ENCODE measurements around the gene FAM200C. TPM values are rescaled to one million over a fixed set of nuclear protein-coding genes. Genes with fewer than 3 reads are reported as not detected.

FAM200C gene
- total RNA-seq, 1 experiment from 2014 or later = 2.0 TPM

DNA sequence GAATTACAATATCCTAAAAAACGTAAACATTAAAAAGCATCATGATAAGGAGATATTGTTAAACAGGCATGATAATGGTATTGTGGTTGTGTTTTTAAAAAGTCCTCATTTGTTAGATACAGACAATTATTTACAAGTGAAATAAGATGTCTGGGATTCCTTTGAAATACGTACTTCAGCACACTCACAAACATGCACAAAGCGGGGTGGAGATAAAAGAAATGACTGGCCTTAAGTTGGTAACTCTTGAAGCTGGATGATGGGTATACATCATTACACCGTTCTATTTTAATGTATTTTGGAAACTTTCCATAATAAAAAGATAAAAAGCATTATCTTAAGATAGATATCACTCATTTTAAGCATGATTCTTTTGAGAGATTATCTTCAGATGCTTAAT is 1.0 kb downstream of the FAM200C start:
- Histone ChIP-seq H3K9me2 (replicated peaks; ENCODE audit: insufficient read depth, low read length) (no peaks in the 10 kb centered on the region), H3K9ac (ENCODE audit: low read length) (peak overlapping the region; percentile 80), H3K4me2 (ENCODE audit: low read depth, low read length, poor library complexity, severe bottlenecking) (peak overlapping the region; percentile 90), H2AFZ (ENCODE audit: low read length) (no peak overlapping the region), H3K27me3 (ENCODE audit: low read length) (no peaks in the 10 kb centered on the region), H3K9me3 (ENCODE audit: low read length) (no peaks in the 10 kb centered on the region), H3K27ac (ENCODE audit: low read length) (no peak overlapping the region), H3K4me3 (ENCODE audit: low read length) (peak overlapping the region; percentile 72), H3K4me1 (ENCODE audit: low read length) (peaks cover 14% of the 10 kb centered on the region), H4K20me1 (ENCODE audit: insufficient read depth, low read depth, low read length) (no peaks in the 10 kb centered on the region), H3K79me2 (ENCODE audit: low read length) (no peaks in the 10 kb centered on the region), H3K36me3 (ENCODE audit: insufficient read depth, low read length) (peaks cover 9% of the 10 kb centered on the region; the same call in 1 of the 2 replicates)
- no peak for DNase-seq

DNA sequence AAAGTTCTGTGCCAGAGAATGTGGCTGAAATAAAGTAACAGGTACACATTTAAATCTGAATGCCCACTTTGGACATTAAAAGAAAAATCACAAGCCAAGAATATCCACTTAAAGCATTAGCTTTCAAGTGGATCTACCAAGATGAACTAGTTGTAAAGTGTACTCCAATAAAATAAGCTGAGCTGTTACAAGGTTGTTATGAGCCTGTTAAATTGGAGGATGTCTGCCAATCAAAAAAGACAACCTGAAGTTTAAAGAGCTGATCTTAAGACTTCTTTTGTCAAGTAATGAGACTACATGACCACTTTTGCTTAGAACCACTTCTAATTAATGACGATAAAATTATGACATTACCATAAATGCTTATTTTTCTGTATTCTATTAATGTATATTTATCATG is 2.4 kb downstream of the FAM200C start:
- Histone ChIP-seq H3K79me2 (ENCODE audit: low read length) (no peaks in the 10 kb centered on the region), H3K9me2 (replicated peaks; ENCODE audit: insufficient read depth, low read length) (no peaks in the 10 kb centered on the region), H4K20me1 (ENCODE audit: insufficient read depth, low read depth, low read length) (no peaks in the 10 kb centered on the region), H3K4me3 (ENCODE audit: low read length) (no peak overlapping the region), H3K36me3 (ENCODE audit: insufficient read depth, low read length) (no peaks in the 10 kb centered on the region), H3K27ac (ENCODE audit: low read length) (no peak overlapping the region), H3K4me2 (ENCODE audit: low read depth, low read length, poor library complexity, severe bottlenecking) (no peak overlapping the region), H3K4me1 (ENCODE audit: low read length) (peaks cover 14% of the 10 kb centered on the region), H3K27me3 (ENCODE audit: low read length) (no peaks in the 10 kb centered on the region), H3K9ac (ENCODE audit: low read length) (no peak overlapping the region), H3K9me3 (ENCODE audit: low read length) (no peaks in the 10 kb centered on the region), H2AFZ (ENCODE audit: low read length) (no peak overlapping the region)
- no peak for DNase-seq

DNA sequence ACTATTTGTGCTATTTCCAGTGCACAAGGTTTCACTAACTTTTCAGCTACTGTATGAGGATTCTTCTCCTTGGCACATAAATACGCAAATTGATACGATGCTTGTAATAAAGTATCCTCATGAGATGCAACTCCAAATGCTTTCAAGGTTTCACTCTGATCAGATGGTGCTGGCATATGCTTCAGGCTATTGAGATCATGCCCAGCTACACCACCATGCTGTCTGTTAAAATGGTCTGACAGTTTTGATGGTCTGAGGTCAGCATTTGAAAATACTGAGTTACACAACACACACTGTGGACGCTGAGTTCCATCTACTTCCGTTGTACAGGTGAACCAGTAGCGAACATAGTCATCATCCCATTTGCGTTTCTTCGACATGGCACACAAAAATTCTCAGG is 4.7 kb downstream of the FAM200C start:
- no peak for DNase-seq
- Histone ChIP-seq H3K4me3 (ENCODE audit: low read length) (no peak overlapping the region), H3K27me3 (ENCODE audit: low read length) (no peaks in the 10 kb centered on the region), H3K27ac (ENCODE audit: low read length) (no peak overlapping the region), H3K9me3 (ENCODE audit: low read length) (no peaks in the 10 kb centered on the region), H3K79me2 (ENCODE audit: low read length) (no peaks in the 10 kb centered on the region), H2AFZ (ENCODE audit: low read length) (no peak overlapping the region), H3K9me2 (replicated peaks; ENCODE audit: insufficient read depth, low read length) (no peaks in the 10 kb centered on the region), H4K20me1 (ENCODE audit: insufficient read depth, low read depth, low read length) (no peaks in the 10 kb centered on the region), H3K4me1 (ENCODE audit: low read length) (peaks cover 10% of the 10 kb centered on the region), H3K4me2 (ENCODE audit: low read depth, low read length, poor library complexity, severe bottlenecking) (no peak overlapping the region), H3K9ac (ENCODE audit: low read length) (no peak overlapping the region), H3K36me3 (ENCODE audit: insufficient read depth, low read length) (no peaks in the 10 kb centered on the region)

DNA sequence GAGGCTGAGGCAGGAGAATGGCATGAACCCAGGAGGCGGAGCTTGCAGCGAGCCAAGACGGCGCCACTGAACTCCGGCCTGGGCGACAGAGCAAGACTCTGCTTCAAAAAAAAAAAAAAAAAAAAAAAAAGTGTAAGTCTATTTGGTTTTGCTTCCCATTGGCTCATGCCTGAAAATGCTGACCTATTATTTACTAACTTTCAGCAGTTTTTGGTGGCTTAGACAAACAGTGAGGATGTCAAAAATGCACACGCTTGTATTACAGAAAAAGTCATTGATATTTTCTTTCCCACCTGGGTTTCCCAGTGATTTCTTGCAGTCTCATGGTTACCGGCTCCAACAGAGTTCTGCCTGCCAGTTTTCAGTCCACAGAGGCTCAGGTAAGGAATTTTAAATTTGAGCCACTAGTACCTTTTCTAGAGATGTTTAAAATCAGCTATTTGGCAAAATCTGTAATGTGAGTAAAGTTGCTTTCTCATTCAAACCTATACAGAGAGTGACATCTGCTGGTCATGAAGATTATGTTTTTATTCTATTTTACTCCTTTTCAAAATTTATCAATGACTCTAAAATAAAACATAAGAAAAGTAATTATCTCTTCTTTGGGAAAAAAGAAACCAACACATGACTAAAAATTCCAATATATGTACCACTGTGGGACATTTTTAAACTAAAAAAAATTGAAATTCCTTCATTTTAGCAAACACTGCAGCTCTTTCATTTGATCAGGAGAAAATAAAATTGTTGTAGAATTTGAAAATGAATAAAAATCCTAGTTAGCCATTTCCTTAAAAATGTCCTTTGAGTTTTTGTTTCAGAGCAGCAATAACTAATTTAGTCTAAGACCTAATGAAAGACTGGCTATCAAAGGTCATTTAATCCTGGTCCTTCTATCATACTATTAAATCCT is 8.8 kb downstream of the FAM200C start:
- Histone ChIP-seq H3K4me1 (ENCODE audit: low read length) (no peaks in the 10 kb centered on the region), H3K9me3 (ENCODE audit: low read length) (peaks cover 5% of the 10 kb centered on the region), H3K4me3 (ENCODE audit: low read length) (no peak overlapping the region), H3K9me2 (replicated peaks; ENCODE audit: insufficient read depth, low read length) (no peaks in the 10 kb centered on the region), H3K9ac (ENCODE audit: low read length) (no peak overlapping the region), H2AFZ (ENCODE audit: low read length) (no peak overlapping the region), H3K36me3 (ENCODE audit: insufficient read depth, low read length) (no peaks in the 10 kb centered on the region), H3K27me3 (ENCODE audit: low read length) (no peaks in the 10 kb centered on the region), H3K79me2 (ENCODE audit: low read length) (no peaks in the 10 kb centered on the region), H4K20me1 (ENCODE audit: insufficient read depth, low read depth, low read length) (no peaks in the 10 kb centered on the region), H3K27ac (ENCODE audit: low read length) (no peak overlapping the region), H3K4me2 (ENCODE audit: low read depth, low read length, poor library complexity, severe bottlenecking) (no peak overlapping the region)
- peak; percentile 72 for DNase-seq

DNA sequence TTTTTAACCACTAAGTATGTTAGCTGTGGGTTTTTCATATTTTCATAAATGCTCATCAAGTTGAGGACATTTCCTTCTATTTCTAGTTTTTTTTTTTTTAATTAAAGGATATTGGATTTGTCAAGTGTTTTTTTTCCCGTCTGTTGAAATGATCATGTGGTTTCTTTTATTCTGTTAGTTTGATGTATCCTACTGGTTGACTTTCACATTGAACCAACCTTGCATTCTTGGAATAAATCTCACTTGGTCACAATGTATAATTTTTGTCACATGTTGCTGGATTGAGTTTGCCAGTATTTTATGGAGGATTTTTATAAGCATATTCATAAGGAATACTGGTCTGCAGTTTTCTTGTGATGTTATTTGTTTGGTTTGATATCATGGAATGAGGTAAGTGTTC is 12.4 kb downstream of the FAM200C start:
- no peaks in the 10 kb centered on the region for H3K27me3 ChIP-seq (ENCODE audit: low read length)
- H3K9me2 ChIP-seq (replicated peaks; ENCODE audit: insufficient read depth, low read length) = no peaks in the 10 kb centered on the region
- H2AFZ ChIP-seq (ENCODE audit: low read length) = no peak overlapping the region
- no peak overlapping the region for H3K27ac ChIP-seq (ENCODE audit: low read length)
- no peak overlapping the region for H3K4me2 ChIP-seq (ENCODE audit: low read depth, low read length, poor library complexity, severe bottlenecking)
- H4K20me1 ChIP-seq (ENCODE audit: insufficient read depth, low read depth, low read length) = no peaks in the 10 kb centered on the region
- peaks cover 5% of the 10 kb centered on the region for H3K9me3 ChIP-seq (ENCODE audit: low read length)
- peaks cover 12% of the 10 kb centered on the region for H3K4me1 ChIP-seq (ENCODE audit: low read length)
- no peak overlapping the region for H3K9ac ChIP-seq (ENCODE audit: low read length)
- H3K79me2 ChIP-seq (ENCODE audit: low read length) = no peaks in the 10 kb centered on the region
- no peak overlapping the region for H3K4me3 ChIP-seq (ENCODE audit: low read length)
- no peaks in the 10 kb centered on the region for H3K36me3 ChIP-seq (ENCODE audit: insufficient read depth, low read length)
- DNase-seq = no peak

DNA sequence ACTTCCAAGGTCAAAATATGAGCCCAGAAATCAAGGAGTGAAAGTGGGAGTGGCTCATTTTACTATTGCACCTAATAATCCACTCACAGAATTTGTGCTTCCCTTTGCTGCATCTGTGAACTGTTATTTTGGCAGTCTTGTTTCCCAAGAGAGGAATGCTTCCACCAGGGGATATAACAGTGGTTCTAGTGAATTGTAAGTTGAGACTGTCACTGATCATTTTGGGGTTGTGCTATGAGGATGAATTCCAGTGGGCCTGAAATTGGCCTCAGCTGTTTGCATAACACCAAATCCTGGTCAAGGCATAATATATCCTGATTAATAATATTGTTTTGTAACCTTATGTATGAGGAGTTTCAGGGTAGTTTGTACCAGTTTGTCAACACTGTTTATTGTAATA is 14.4 kb downstream of the FAM200C start:
- Histone ChIP-seq H4K20me1 (ENCODE audit: insufficient read depth, low read depth, low read length) (no peaks in the 10 kb centered on the region), H3K4me1 (ENCODE audit: low read length) (peaks cover 21% of the 10 kb centered on the region), H3K9ac (ENCODE audit: low read length) (no peak overlapping the region), H3K4me2 (ENCODE audit: low read depth, low read length, poor library complexity, severe bottlenecking) (no peak overlapping the region), H3K36me3 (ENCODE audit: insufficient read depth, low read length) (no peaks in the 10 kb centered on the region), H3K9me3 (ENCODE audit: low read length) (peaks cover 5% of the 10 kb centered on the region), H3K4me3 (ENCODE audit: low read length) (no peak overlapping the region), H3K27ac (ENCODE audit: low read length) (no peak overlapping the region), H3K9me2 (replicated peaks; ENCODE audit: insufficient read depth, low read length) (no peaks in the 10 kb centered on the region), H2AFZ (ENCODE audit: low read length) (no peak overlapping the region), H3K27me3 (ENCODE audit: low read length) (no peaks in the 10 kb centered on the region), H3K79me2 (ENCODE audit: low read length) (no peaks in the 10 kb centered on the region)
- no peak for DNase-seq

DNA sequence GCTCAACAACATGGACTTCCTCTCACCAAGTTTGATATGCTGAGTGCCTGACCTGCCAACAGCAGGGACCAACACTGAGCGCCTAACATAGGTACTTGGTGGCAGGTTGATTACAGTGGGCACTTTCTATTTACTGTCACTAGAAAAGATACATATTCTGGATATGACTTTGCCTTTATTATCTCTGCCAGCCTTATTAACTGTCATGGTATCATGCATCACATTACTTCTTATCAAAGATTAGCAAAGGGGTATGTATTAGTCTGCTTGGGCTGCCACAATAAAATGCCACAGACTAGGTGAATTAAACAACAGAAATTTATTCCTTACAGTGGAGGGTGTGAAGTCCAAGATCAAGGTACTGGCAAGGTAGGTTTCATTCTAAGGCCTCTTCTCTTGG is 15.2 kb downstream of the FAM200C start:
- H2AFZ ChIP-seq (ENCODE audit: low read length) = no peak overlapping the region
- no peak overlapping the region for H3K4me2 ChIP-seq (ENCODE audit: low read depth, low read length, poor library complexity, severe bottlenecking)
- H4K20me1 ChIP-seq (ENCODE audit: insufficient read depth, low read depth, low read length) = no peaks in the 10 kb centered on the region
- no peak for DNase-seq
- H3K9me3 ChIP-seq (ENCODE audit: low read length) = peaks cover 5% of the 10 kb centered on the region
- no peak overlapping the region for H3K27ac ChIP-seq (ENCODE audit: low read length)
- no peaks in the 10 kb centered on the region for H3K9me2 ChIP-seq (replicated peaks; ENCODE audit: insufficient read depth, low read length)
- H3K4me3 ChIP-seq (ENCODE audit: low read length) = no peak overlapping the region
- H3K9ac ChIP-seq (ENCODE audit: low read length) = no peak overlapping the region
- H3K27me3 ChIP-seq (ENCODE audit: low read length) = no peaks in the 10 kb centered on the region
- no peaks in the 10 kb centered on the region for H3K79me2 ChIP-seq (ENCODE audit: low read length)
- no peaks in the 10 kb centered on the region for H3K36me3 ChIP-seq (ENCODE audit: insufficient read depth, low read length)
- H3K4me1 ChIP-seq (ENCODE audit: low read length) = peaks cover 21% of the 10 kb centered on the region

DNA sequence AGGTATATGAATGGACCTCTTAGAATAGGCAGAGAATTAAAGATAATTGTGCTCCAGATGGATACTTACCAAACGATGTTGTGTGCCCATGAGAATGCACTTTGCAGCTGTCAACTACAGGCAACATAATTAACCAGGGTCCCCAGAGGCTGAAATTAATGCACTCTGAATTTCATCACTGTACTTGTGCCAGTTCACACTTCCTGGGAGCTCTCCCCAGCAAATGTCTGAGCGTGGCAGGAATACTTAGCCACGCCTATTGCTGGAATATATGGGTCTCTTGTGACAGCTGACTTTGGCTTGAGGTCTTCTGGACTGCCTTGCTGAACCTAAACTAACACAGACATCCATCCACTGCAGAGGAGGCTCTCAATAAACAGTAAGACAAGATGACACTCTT is 17.5 kb downstream of the FAM200C start:
- Histone ChIP-seq H3K4me1 (ENCODE audit: low read length) (peaks cover 25% of the 10 kb centered on the region), H3K79me2 (ENCODE audit: low read length) (no peaks in the 10 kb centered on the region), H3K9me3 (ENCODE audit: low read length) (no peaks in the 10 kb centered on the region; the same call in none of the 2 replicates), H3K36me3 (ENCODE audit: insufficient read depth, low read length) (no peaks in the 10 kb centered on the region), H3K4me2 (ENCODE audit: low read depth, low read length, poor library complexity, severe bottlenecking) (peak overlapping the region; percentile 25), H3K4me3 (ENCODE audit: low read length) (no peak overlapping the region), H4K20me1 (ENCODE audit: insufficient read depth, low read depth, low read length) (no peaks in the 10 kb centered on the region), H3K9me2 (replicated peaks; ENCODE audit: insufficient read depth, low read length) (no peaks in the 10 kb centered on the region), H3K9ac (ENCODE audit: low read length) (no peak overlapping the region), H3K27ac (ENCODE audit: low read length) (no peak overlapping the region), H3K27me3 (ENCODE audit: low read length) (no peaks in the 10 kb centered on the region), H2AFZ (ENCODE audit: low read length) (no peak overlapping the region)
- no peak for DNase-seq

Data from Karpas-422 (cell line).